Stomach (tissue), 4 donors: ENCODE data around the gene CDC27.

ENCODE experiments used
- EP300 ChIP-seq: sonication (generic); formaldehyde crosslinking; IDR thresholded peaks from one replicate; pipeline ENCODE4 v1.6.1; 2017; ENCODE audit warnings: antibody characterized with exemption
- POLR2AphosphoS5 ChIP-seq, 3 donors: sonication (generic); formaldehyde crosslinking; IDR thresholded peaks; one replicate each; pipeline ENCODE4 v1.6.1; 2016; ENCODE audit warnings: antibody characterized with exemption in 3 of 3
- TF ChIP-seq, protein P1 (sequence below), 7 experiments: fragments of 450-650 bp in 4 of 7; fragments of 200-600 bp in 3 of 7; sonication (generic) in 3 of 7; IDR thresholded peaks; one replicate each; pipeline ENCODE4 v1.5.1; 2016 to 2019; ENCODE audit warnings: antibody characterized with exemption in 7 of 7, control low read depth in 2 of 7, mild to moderate bottlenecking in 1 of 7

DNA sequence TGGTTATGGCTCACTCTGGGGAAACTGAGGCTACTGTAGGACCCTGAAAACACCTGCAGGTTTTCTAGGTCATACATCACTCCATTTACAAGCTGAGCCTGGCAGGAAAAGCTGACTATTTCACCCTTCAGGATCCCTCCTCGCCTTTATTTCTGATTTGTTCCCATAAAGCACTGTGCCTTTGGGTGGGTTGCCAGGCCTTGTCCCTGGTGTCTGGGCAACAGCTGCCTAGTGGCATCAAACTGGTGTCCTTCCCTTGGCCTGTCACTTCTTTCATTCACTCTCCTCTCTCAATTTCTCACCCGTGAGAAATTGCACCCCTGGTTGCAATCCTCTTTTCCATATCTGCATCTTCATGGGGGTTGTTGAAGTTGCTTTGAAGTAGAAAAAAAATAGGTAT lies 21.7 kb upstream of the CDC27 start:
- TF ChIP-seq POLR2AphosphoS5 (IDR thresholded peaks at IDR 0.05) (no peak), EP300 (no peak)
- TF ChIP-seq, protein P1, sequence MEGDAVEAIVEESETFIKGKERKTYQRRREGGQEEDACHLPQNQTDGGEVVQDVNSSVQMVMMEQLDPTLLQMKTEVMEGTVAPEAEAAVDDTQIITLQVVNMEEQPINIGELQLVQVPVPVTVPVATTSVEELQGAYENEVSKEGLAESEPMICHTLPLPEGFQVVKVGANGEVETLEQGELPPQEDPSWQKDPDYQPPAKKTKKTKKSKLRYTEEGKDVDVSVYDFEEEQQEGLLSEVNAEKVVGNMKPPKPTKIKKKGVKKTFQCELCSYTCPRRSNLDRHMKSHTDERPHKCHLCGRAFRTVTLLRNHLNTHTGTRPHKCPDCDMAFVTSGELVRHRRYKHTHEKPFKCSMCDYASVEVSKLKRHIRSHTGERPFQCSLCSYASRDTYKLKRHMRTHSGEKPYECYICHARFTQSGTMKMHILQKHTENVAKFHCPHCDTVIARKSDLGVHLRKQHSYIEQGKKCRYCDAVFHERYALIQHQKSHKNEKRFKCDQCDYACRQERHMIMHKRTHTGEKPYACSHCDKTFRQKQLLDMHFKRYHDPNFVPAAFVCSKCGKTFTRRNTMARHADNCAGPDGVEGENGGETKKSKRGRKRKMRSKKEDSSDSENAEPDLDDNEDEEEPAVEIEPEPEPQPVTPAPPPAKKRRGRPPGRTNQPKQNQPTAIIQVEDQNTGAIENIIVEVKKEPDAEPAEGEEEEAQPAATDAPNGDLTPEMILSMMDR (IDR thresholded peaks at IDR 0.05): no peak
